ENCODE data around the gene LIX1L. TPM values are rescaled to one million over a fixed set of nuclear protein-coding genes. Genes with fewer than 3 reads are reported as not detected.

The LIX1L gene
- total and polyA plus RNA-seq, 2 of the 13 experiments (the other 11 are each of a cell fraction or from before 2014, with no cell fraction given): 8.1 to 24.9 TPM

GRCh38 chr1:145891587-145892485, 66.0 kb downstream of the LIX1L start (continued):
- no peak for TF ChIP-seq KLF6 (CRISPR knock-in tag; IDR thresholded peaks at IDR 0.05)
- no peak for TF ChIP-seq NFIB (CRISPR knock-in tag; IDR thresholded peaks at IDR 0.05; ENCODE audit: borderline replicate concordance)
- TF ChIP-seq ZFAT (CRISPR knock-in tag; conservative IDR thresholded peaks at IDR 0.05): no peak
- TF ChIP-seq YY1 (IDR thresholded peaks at IDR 0.05; ENCODE audit: insufficient read depth, insufficient replicate concordance, low read depth, low read length): peak; percentile 76
- TF ChIP-seq MAX (IDR thresholded peaks at IDR 0.05): no peak; the same call in 1 of the 2 replicates
- TF ChIP-seq ZNF280D (CRISPR knock-in tag; IDR thresholded peaks at IDR 0.05): no peak
- no peak for TF ChIP-seq ZNF234 (CRISPR knock-in tag; conservative IDR thresholded peaks at IDR 0.05)
- TF ChIP-seq ZBTB3 (CRISPR knock-in tag; IDR thresholded peaks at IDR 0.05; ENCODE audit: borderline replicate concordance, low read depth): no peak
- peak; percentile 69; the same call in 1 of the 2 replicates for TF ChIP-seq PRMT3 (CRISPR knock-in tag; IDR thresholded peaks at IDR 0.05; ENCODE audit: borderline replicate concordance, low read depth)
- TF ChIP-seq ZBTB46 (CRISPR knock-in tag; IDR thresholded peaks at IDR 0.05; ENCODE audit: borderline replicate concordance): no peak
- TF ChIP-seq THRA (CRISPR knock-in tag; IDR thresholded peaks at IDR 0.05; ENCODE audit: borderline replicate concordance): peak; percentile 73
- no peak for TF ChIP-seq POLR2A (IDR thresholded peaks at IDR 0.05; ENCODE audit: insufficient read depth in 1 of 2, low read depth in 2 of 2, low read length in 2 of 2)
- no peak for TF ChIP-seq THYN1 (CRISPR knock-in tag; IDR thresholded peaks at IDR 0.05; ENCODE audit: borderline replicate concordance, low read depth)
- TF ChIP-seq ZNF761 (CRISPR knock-in tag; conservative IDR thresholded peaks at IDR 0.05): no peak
- no peak for TF ChIP-seq TCF7L2 (IDR thresholded peaks at IDR 0.05; ENCODE audit: low read depth, low read length)
- no peak for TF ChIP-seq ZNF17 (CRISPR knock-in tag; IDR thresholded peaks at IDR 0.05)
- no peak for TF ChIP-seq E2F1 (CRISPR knock-in tag; IDR thresholded peaks at IDR 0.05)
- TF ChIP-seq NFKB2 (CRISPR knock-in tag; IDR thresholded peaks at IDR 0.05; ENCODE audit: borderline replicate concordance): peak; percentile 66; the same call in 1 of the 2 replicates
- no peak for TF ChIP-seq ZFP82 (CRISPR knock-in tag; IDR thresholded peaks at IDR 0.05; ENCODE audit: borderline replicate concordance)
- TF ChIP-seq ZNF3 (CRISPR knock-in tag; IDR thresholded peaks at IDR 0.05): no peak

Data from HepG2 (cell line).